ENCODE data around the gene PCDHGA6. TPM values are rescaled to one million over a fixed set of nuclear protein-coding genes. Genes with fewer than 3 reads are reported as not detected.

The PCDHGA6 gene
- total RNA-seq, 1 donor from 2014 or later = 0.41 TPM

GRCh38 chr5:141389153-141390042 lies 15.7 kb downstream of the PCDHGA6 start:
- H3K4me3 Mint-ChIP-seq (ENCODE audit: unreplicated experiment) = no peak overlapping the region

GRCh38 chr5:141392429-141393198 lies 18.9 kb downstream of the PCDHGA6 start, which contains the start of gene PCDHGA8:
PCDHGA8 (plus strand) TSS chr5:141392633; CDS start chr5:141392814, 181 bp downstream.
- Mint-ChIP-seq H3K27ac (ENCODE audit: unreplicated experiment) (no peak within 1 kb of the TSS), H3K4me3 (ENCODE audit: unreplicated experiment) (no peak within 1 kb of the TSS), H3K27me3 (ENCODE audit: low read depth, unreplicated experiment) (no peaks in the 10 kb centered on the region), H3K9me3 (ENCODE audit: unreplicated experiment) (peaks cover 44% of the 10 kb centered on the region), H3K36me3 (ENCODE audit: low read depth, unreplicated experiment) (peaks cover 28% of the 10 kb centered on the region), H3K4me1 (ENCODE audit: low read depth, unreplicated experiment) (peaks cover 1% of the 10 kb centered on the region)
- Histone ChIP-seq H4K20me1 (ENCODE audit: insufficient read depth, low read length) (no peaks in the 10 kb centered on the region), H3K4me3 (ENCODE audit: insufficient read depth, low read depth, low read length) (no peak within 1 kb of the TSS), H3K27me3 (ENCODE audit: insufficient read depth, low read length) (no peaks in the 10 kb centered on the region), H3K4me1 (ENCODE audit: insufficient read depth, low read length) (no peaks in the 10 kb centered on the region), H3K27ac (ENCODE audit: low read depth, low read length) (no peak within 1 kb of the TSS), H3K9me3 (ENCODE audit: insufficient read depth, low read depth, low read length) (peaks cover 47% of the 10 kb centered on the region), H3K79me2 (ENCODE audit: insufficient read depth, low read length) (no peaks in the 10 kb centered on the region), H2AFZ (ENCODE audit: low read depth, low read length) (peak within 1 kb of the TSS; percentile 20), H3K4me2 (ENCODE audit: low read length) (no peak within 1 kb of the TSS), H3K9ac (ENCODE audit: low read length) (no peak within 1 kb of the TSS), H3K36me3 (ENCODE audit: insufficient read depth, low read length) (no peaks in the 10 kb centered on the region)
- no peak for DNase-seq (ENCODE audit: low read depth)
- TF ChIP-seq, protein P1, sequence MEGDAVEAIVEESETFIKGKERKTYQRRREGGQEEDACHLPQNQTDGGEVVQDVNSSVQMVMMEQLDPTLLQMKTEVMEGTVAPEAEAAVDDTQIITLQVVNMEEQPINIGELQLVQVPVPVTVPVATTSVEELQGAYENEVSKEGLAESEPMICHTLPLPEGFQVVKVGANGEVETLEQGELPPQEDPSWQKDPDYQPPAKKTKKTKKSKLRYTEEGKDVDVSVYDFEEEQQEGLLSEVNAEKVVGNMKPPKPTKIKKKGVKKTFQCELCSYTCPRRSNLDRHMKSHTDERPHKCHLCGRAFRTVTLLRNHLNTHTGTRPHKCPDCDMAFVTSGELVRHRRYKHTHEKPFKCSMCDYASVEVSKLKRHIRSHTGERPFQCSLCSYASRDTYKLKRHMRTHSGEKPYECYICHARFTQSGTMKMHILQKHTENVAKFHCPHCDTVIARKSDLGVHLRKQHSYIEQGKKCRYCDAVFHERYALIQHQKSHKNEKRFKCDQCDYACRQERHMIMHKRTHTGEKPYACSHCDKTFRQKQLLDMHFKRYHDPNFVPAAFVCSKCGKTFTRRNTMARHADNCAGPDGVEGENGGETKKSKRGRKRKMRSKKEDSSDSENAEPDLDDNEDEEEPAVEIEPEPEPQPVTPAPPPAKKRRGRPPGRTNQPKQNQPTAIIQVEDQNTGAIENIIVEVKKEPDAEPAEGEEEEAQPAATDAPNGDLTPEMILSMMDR (IDR thresholded peaks at IDR 0.05; ENCODE audit: insufficient read depth, low read depth, low read length) = no peak
- no peak for TF ChIP-seq EZH2 (IDR thresholded peaks at IDR 0.05; ENCODE audit: insufficient read depth, low read length)
- FAIRE-seq = no peak

More at GRCh38 chr5:141389153-141390042, 15.7 kb downstream of the PCDHGA6 start:
- no peaks in the 10 kb centered on the region for H3K4me1 ChIP-seq (ENCODE audit: insufficient read depth, low read length)
- peaks cover 43% of the 10 kb centered on the region for H3K9me3 Mint-ChIP-seq (ENCODE audit: unreplicated experiment)
- H3K27ac Mint-ChIP-seq (ENCODE audit: unreplicated experiment) = no peak overlapping the region
- H3K4me2 ChIP-seq (ENCODE audit: low read length) = no peak overlapping the region
- no peaks in the 10 kb centered on the region for H3K27me3 Mint-ChIP-seq (ENCODE audit: low read depth, unreplicated experiment)
- H3K4me1 Mint-ChIP-seq (ENCODE audit: low read depth, unreplicated experiment) = peaks cover 1% of the 10 kb centered on the region
- TF ChIP-seq EZH2 (IDR thresholded peaks at IDR 0.05; ENCODE audit: insufficient read depth, low read length) = no peak
- TF ChIP-seq, protein P1 (IDR thresholded peaks at IDR 0.05; ENCODE audit: insufficient read depth, low read depth, low read length) = no peak
- H2AFZ ChIP-seq (ENCODE audit: low read depth, low read length) = no peak overlapping the region
- H3K9me3 ChIP-seq (ENCODE audit: insufficient read depth, low read depth, low read length) = peaks cover 48% of the 10 kb centered on the region
- no peaks in the 10 kb centered on the region for H4K20me1 ChIP-seq (ENCODE audit: insufficient read depth, low read length)
- FAIRE-seq = no peak
- no peak overlapping the region for H3K27ac ChIP-seq (ENCODE audit: low read depth, low read length)
- DNase-seq (ENCODE audit: low read depth) = no peak
- H3K9ac ChIP-seq (ENCODE audit: low read length) = no peak overlapping the region
- H3K36me3 ChIP-seq (ENCODE audit: insufficient read depth, low read length) = no peaks in the 10 kb centered on the region
- no peaks in the 10 kb centered on the region for H3K79me2 ChIP-seq (ENCODE audit: insufficient read depth, low read length)
- H3K27me3 ChIP-seq (ENCODE audit: insufficient read depth, low read length) = no peaks in the 10 kb centered on the region
- peaks cover 24% of the 10 kb centered on the region for H3K36me3 Mint-ChIP-seq (ENCODE audit: low read depth, unreplicated experiment)
- no peak overlapping the region for H3K4me3 ChIP-seq (ENCODE audit: insufficient read depth, low read depth, low read length)

All from astrocyte (in vitro differentiated cells and primary cell).